Stomach (tissue), 9 donors: ENCODE measurements around the gene OPHN1. TPM values are rescaled to one million over a fixed set of nuclear protein-coding genes. Genes with fewer than 3 reads are reported as not detected.

Source experiments
- DNase-seq, 2 donors: peaks; one replicate each; pipeline versions ENCODE4 v3.0.0 to v3.0.0-alpha.2; 2013 to 2019
- H3K27ac ChIP-seq, 5 donors: fragments of 200-600 bp in 4 of 5; sonication (generic) in 4 of 5; one replicate each; pipeline ENCODE4 v1.5.1; 2013 to 2019; ENCODE audit warnings: mild to moderate bottlenecking in 1 of 5, moderate library complexity in 1 of 5
- H3K27me3 ChIP-seq, 3 donors: fragments of 200-600 bp; sonication (generic); one replicate each; pipeline ENCODE4 v1.5.1; 2017 to 2019; ENCODE audit warnings: mixed run types in 1 of 3
- H3K36me3 ChIP-seq, 4 donors: fragments of 200-600 bp; sonication (generic); 1 replicate in 3 of 4; 2 replicates in 1 of 4; pipeline ENCODE4 v1.5.1; 2016 to 2019
- H3K4me1 ChIP-seq, 4 donors: fragments of 200-600 bp; sonication (generic); one replicate each; pipeline ENCODE4 v1.5.1; 2016 to 2019
- H3K4me3 ChIP-seq, 4 donors: fragments of 200-600 bp; sonication (generic) in 3 of 4; one replicate each; pipeline ENCODE4 v1.5.1; 2016 to 2019; ENCODE audit warnings: mild to moderate bottlenecking in 1 of 4
- H3K9me3 ChIP-seq, 4 donors: fragments of 200-600 bp; sonication (generic); one replicate each; pipeline ENCODE4 v1.5.1; 2016 to 2019
- EP300 ChIP-seq: sonication (generic); formaldehyde crosslinking; IDR thresholded peaks from one replicate; pipeline ENCODE4 v1.6.1; 2017; ENCODE audit warnings: antibody characterized with exemption
- POLR2A ChIP-seq, 4 donors: fragments of 450-650 bp; IDR thresholded peaks; one replicate each; pipeline ENCODE4 v1.6.1; 2016; ENCODE audit warnings: antibody characterized with exemption in 4 of 4, control low read depth in 2 of 4, mild to moderate bottlenecking in 1 of 4, moderate library complexity in 1 of 4
- POLR2AphosphoS5 ChIP-seq, 3 donors: sonication (generic); formaldehyde crosslinking; IDR thresholded peaks; one replicate each; pipeline ENCODE4 v1.6.1; 2016; ENCODE audit warnings: antibody characterized with exemption in 3 of 3
- whole genome bisulfite sequencing, 5 donors: extraction: QIAGEN DNeasy Blood & Tissue Kit in 3 of 5; methylation state at CpG; one replicate each; pipeline versions ENCODE4 v1.1.5 to v1.1.7; 2013 to 2018; 5-methylcytosine and 5-hydroxymethylcytosine counted together
- intact Hi-C: fragments of 100-400 bp; cut with DNase I; formaldehyde crosslinking; loops from one replicate; pipeline ENCODE4 v1.15.1; 2023; ENCODE audit warnings: low total_unique reads
- polyA plus RNA-seq, 3 donors: library from polyadenylated mRNA; stranded (reverse); fragments of 200-250 nt; gene quantifications; one replicate each; pipeline ENCODE4 v1.2.3, GENCODE V29; 2013
- small RNA-seq, 4 donors: library from RNA; depleted of rRNA; stranded (forward); fragments of <200 nt; gene quantifications; one replicate each; pipeline ENCODE3, GENCODE V24; 2016
- total RNA-seq, 5 donors: library from RNA; depleted of rRNA; stranded (reverse); fragments of >200 nt; gene quantifications; one replicate each; pipeline versions ENCODE4 v1.1.0 to v1.2.3, GENCODE V29; 2014 to 2016
- TF ChIP-seq, protein P1 (sequence below), 7 experiments: fragments of 450-650 bp in 4 of 7; fragments of 200-600 bp in 3 of 7; sonication (generic) in 3 of 7; IDR thresholded peaks; one replicate each; pipeline ENCODE4 v1.5.1; 2016 to 2019; ENCODE audit warnings: antibody characterized with exemption in 7 of 7, control low read depth in 2 of 7, mild to moderate bottlenecking in 1 of 7
- donor health status: healthy with polysubstance abuse.
- donor health status: Bipolar disorder and iron deficiency.
- donor health status: healthy.

The OPHN1 gene
- total and polyA plus RNA-seq, 8 donors: 0.78 to 76.4 (median 5.0) TPM

DNA sequence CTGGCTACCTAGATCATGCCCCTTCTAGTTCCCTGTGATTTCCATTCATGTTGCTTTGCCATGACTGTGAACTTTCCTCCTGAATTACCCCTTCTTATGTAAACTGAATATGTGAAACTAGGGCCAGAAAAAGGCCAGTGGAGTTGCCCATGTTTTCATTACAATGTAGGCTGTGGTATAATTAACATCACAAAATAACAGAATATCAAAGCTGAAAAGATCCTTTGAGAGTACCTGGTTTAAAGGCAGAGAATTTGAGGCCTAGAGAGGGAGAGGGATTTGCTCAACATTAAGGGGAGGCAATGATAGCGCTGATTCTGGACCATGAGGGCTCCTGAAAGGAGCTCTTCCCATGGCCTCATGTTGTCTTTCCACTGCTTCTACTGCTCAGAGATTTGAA lies 392.2 kb downstream of the OPHN1 start:
- Histone ChIP-seq H3K4me1 (no peaks in the 10 kb centered on the region), H3K36me3 (peaks cover 0 to 13% (median 0%) of the 10 kb centered on the region in 4 donors), H3K27ac (no peak overlapping the region), H3K9me3 (peaks cover 0 to under 1% (median 0%) of the 10 kb centered on the region in 4 donors), H3K27me3 (peaks cover 0 to 3% (median 0%) of the 10 kb centered on the region in 3 donors), H3K4me3 (no peak overlapping the region)
- DNase-seq: no peak
- no peak for TF ChIP-seq POLR2A (IDR thresholded peaks at IDR 0.05)
- TF ChIP-seq, protein P1, sequence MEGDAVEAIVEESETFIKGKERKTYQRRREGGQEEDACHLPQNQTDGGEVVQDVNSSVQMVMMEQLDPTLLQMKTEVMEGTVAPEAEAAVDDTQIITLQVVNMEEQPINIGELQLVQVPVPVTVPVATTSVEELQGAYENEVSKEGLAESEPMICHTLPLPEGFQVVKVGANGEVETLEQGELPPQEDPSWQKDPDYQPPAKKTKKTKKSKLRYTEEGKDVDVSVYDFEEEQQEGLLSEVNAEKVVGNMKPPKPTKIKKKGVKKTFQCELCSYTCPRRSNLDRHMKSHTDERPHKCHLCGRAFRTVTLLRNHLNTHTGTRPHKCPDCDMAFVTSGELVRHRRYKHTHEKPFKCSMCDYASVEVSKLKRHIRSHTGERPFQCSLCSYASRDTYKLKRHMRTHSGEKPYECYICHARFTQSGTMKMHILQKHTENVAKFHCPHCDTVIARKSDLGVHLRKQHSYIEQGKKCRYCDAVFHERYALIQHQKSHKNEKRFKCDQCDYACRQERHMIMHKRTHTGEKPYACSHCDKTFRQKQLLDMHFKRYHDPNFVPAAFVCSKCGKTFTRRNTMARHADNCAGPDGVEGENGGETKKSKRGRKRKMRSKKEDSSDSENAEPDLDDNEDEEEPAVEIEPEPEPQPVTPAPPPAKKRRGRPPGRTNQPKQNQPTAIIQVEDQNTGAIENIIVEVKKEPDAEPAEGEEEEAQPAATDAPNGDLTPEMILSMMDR (IDR thresholded peaks at IDR 0.05): no peak
- WGBS, 5 donors: 59 to 100% (median 73%) methylated on average over 1 of the region's 1 CpG
- intact Hi-C loops: no loop called here

DNA sequence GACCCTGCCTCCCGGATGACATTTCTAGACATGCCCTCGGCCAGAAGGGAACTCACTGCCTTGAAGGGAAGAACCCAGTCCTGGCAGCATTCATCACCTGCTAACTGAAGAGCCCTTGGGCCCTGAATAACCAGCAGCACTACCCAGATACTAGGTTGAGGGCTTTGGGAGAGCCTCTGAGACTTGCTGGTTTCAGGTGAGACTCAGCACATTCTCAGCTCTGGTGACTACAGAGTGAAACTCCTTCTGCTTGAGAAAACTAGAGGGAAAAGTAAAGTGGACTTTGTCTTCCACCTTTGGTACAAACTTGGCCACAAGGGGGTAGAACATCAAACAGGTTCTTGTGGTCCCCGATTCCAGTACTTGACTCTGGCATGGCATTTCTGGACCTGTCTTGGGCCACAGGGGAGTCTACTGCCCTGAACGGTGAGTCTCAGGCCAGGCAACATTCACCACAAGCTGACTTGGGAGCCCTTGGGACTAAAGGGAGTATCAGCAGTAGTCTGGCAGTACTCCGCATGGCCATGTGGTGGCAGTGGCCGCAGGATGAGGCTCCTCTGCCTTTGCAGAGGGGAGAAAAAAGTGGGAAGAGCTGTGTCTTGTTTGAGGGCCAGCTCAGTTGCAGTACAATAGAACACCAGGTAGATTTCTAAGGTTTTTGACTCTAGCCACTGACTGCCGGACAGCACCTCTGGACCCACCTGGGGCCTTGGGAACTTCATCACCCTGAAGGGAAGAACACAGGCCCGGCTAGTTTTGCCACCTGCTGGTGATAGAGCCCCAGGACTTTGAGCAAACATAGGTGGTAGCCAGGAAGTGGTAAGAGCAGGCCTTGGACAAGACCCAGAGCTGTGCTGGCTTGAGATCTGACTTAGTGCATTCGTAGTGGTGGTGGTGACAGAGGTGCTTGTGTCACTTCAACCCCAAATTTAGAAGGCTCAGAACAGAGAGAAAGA lies 414.8 kb downstream of the OPHN1 start:
- peaks cover 0 to 20% (median 6%) of the 10 kb centered on the region in 4 donors for H3K9me3 ChIP-seq
- H3K36me3 ChIP-seq: no peaks in the 10 kb centered on the region
- intact Hi-C loops: no loop called here
- 46 to 66% (median 52%) methylated on average over 2 to 9 of the region's 9 CpGs for WGBS, 5 donors
- peak in 1 of 2 donors; percentile 3 for DNase-seq
- no peaks in the 10 kb centered on the region for H3K4me1 ChIP-seq
- no peak overlapping the region for H3K27ac ChIP-seq
- TF ChIP-seq EP300 (no peak), POLR2A (IDR thresholded peaks at IDR 0.05) (no peak), POLR2AphosphoS5 (IDR thresholded peaks at IDR 0.05) (no peak)
- TF ChIP-seq, protein P1 (IDR thresholded peaks at IDR 0.05): no peak
- no peaks in the 10 kb centered on the region for H3K27me3 ChIP-seq
- H3K4me3 ChIP-seq: no peak overlapping the region

DNA sequence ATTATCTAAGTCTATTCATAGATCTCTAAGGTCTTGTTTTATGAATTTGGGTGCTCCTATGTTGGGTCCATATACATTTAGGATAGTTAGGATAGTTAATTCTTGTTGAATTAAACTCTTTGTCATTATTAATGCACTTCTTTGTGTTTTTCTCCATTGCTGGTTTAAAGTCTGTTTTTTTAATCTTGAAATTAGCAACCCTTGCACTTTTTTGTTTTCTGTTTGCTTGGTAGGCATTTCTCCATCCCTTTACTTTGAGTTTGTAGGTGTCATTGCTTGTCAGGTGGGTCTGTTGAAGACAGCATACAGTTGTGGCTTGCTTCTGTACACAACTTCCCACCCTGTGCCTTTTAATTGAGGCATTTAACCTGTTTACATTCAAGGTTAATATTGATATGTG lies 434.8 kb downstream of the OPHN1 start:
- Histone ChIP-seq H3K9me3 (peaks cover 0 to 65% (median 38%) of the 10 kb centered on the region in 4 donors), H3K27me3 (no peaks in the 10 kb centered on the region), H3K4me3 (no peak overlapping the region), H3K27ac (no peak overlapping the region), H3K36me3 (no peaks in the 10 kb centered on the region), H3K4me1 (no peaks in the 10 kb centered on the region)
- TF ChIP-seq POLR2AphosphoS5 (IDR thresholded peaks at IDR 0.05) (no peak), POLR2A (IDR thresholded peaks at IDR 0.05) (no peak), EP300 (no peak)
- TF ChIP-seq, protein P1 (IDR thresholded peaks at IDR 0.05): no peak
- intact Hi-C loops: no loop called here
- no peak for DNase-seq

Small RNAs within 50 kb of the gene (small RNA-seq; reads per million reads assigned to genes)
- gene RF00019: 0 reads per million in 4 donors
- 0 reads per million in 4 donors for gene RNU6-1225P

Other genes with a start within 250 kb of the OPHN1 start
- gene YIPF6, start 65.6 kb upstream of the OPHN1 start, total RNA-seq: 10 to 100 TPM in 4 of 5 donors, 1 to 10 TPM in 1; 1.8 to 47.2 (median 31.4) TPM
- 1 to 10 TPM; 6.4 to 9.3 (median 6.9) TPM for gene YIPF6, start 65.6 kb upstream of the OPHN1 start, polyA plus RNA-seq
- gene STARD8, start 214.2 kb upstream of the OPHN1 start, total RNA-seq: 1 to 10 TPM; 1.8 to 7.4 (median 4.9) TPM
- 1 to 10 TPM in 2 of 3 donors, under 1 TPM in 1; 0.93 to 2.3 (median 1.7) TPM for gene STARD8, start 214.2 kb upstream of the OPHN1 start, polyA plus RNA-seq